Panc1 (cell line): ENCODE measurements around the gene RNF144B.

Source experiments
- CTCF ChIP-seq: fragments of 450-650 bp; IDR thresholded peaks from 2 replicates; pipeline ENCODE4 v1.5.1; 2017; ENCODE audit warnings: mild to moderate bottlenecking
- POLR2AphosphoS5 ChIP-seq: IDR thresholded peaks from 2 replicates; pipeline ENCODE4 v1.6.1; 2012; ENCODE audit warnings: mild to moderate bottlenecking, low read depth, low read length, moderate library complexity

GRCh38 chr6:18342223-18342622, 44.9 kb upstream of the RNF144B start:
- TF ChIP-seq CTCF = no peak
- TF ChIP-seq POLR2AphosphoS5 = no peak
